ENCODE results near the gene KLK5.
"Not testable (repeated sequence)": the region's sequence is repeated elsewhere in the genome, so short reads cannot be mapped to it uniquely, and the experiment has no call there.

The KLK5 gene

GRCh38 chr19:50896591-50897190, 56.1 kb downstream of the KLK5 start:
- Histone ChIP-seq H3K4me2 (ENCODE audit: low read depth, low read length) (no peak overlapping the region), H3K9ac (ENCODE audit: low read length) (no peak overlapping the region), H3K9me3 (replicated peaks; ENCODE audit: insufficient read depth, low read length) (no peaks in the 10 kb centered on the region), H3K27ac (ENCODE audit: low read length) (no peak overlapping the region), H2AFZ (ENCODE audit: low read length) (no peak overlapping the region), H3K4me1 (ENCODE audit: low read length) (no peaks in the 10 kb centered on the region), H3K27me3 (replicated peaks; ENCODE audit: insufficient read depth, low read length) (peaks cover 34% of the 10 kb centered on the region), H4K20me1 (ENCODE audit: insufficient read depth, low read length) (no peaks in the 10 kb centered on the region), H3K4me3 (ENCODE audit: low read length) (no peak overlapping the region), H3F3A (ENCODE audit: insufficient read depth, low read length) (no peaks in the 10 kb centered on the region), H3K9me2 (replicated peaks; ENCODE audit: insufficient read depth, low read length) (no peaks in the 10 kb centered on the region), H3K79me2 (ENCODE audit: low read length) (no peaks in the 10 kb centered on the region), H3K36me3 (replicated peaks; ENCODE audit: insufficient read depth, low read length) (no peaks in the 10 kb centered on the region)
- TF ChIP-seq EZH2 (optimal IDR thresholded peaks at IDR 0.05; ENCODE audit: low read depth, low read length): no peak
- no peak for TF ChIP-seq CTCF (IDR thresholded peaks at IDR 0.05; ENCODE audit: low read length)
- no peak for TF ChIP-seq EZH2phosphoT487 (IDR thresholded peaks at IDR 0.05; ENCODE audit: low read length)
- DNase-seq: no peak

GRCh38 chr19:50896089-50896590, 56.7 kb downstream of the KLK5 start:
- H3K9me2 ChIP-seq (replicated peaks; ENCODE audit: insufficient read depth, low read length); H3F3A ChIP-seq (ENCODE audit: insufficient read depth, low read length); H3K27ac ChIP-seq (ENCODE audit: low read length); H2AFZ ChIP-seq (ENCODE audit: low read length); H3K79me2 ChIP-seq (ENCODE audit: low read length); H3K9ac ChIP-seq (ENCODE audit: low read length); H3K36me3 ChIP-seq (replicated peaks; ENCODE audit: insufficient read depth, low read length); H3K4me1 ChIP-seq (ENCODE audit: low read length); H3K4me3 ChIP-seq (ENCODE audit: low read length); DNase-seq; H4K20me1 ChIP-seq (ENCODE audit: insufficient read depth, low read length); H3K4me2 ChIP-seq (ENCODE audit: low read depth, low read length); H3K9me3 ChIP-seq (replicated peaks; ENCODE audit: insufficient read depth, low read length): not testable (repeated sequence)
- H3K27me3 ChIP-seq (replicated peaks; ENCODE audit: insufficient read depth, low read length): peaks cover 29% of the 10 kb centered on the region

- peaks cover 22% of the 10 kb centered on the region for H3K27me3 ChIP-seq (replicated peaks; ENCODE audit: insufficient read depth, low read length)
- no peak overlapping the region for H3K27ac ChIP-seq (ENCODE audit: low read length)
Measured at GRCh38 chr19:50894478-50895356, 58.1 kb downstream of the KLK5 start.

More at GRCh38 chr19:50894478-50895356, 58.1 kb downstream of the KLK5 start:
- no peaks in the 10 kb centered on the region for H3F3A ChIP-seq (ENCODE audit: insufficient read depth, low read length)
- DNase-seq: no peak
- TF ChIP-seq CTCF (IDR thresholded peaks at IDR 0.05; ENCODE audit: low read length) (no peak), EZH2 (optimal IDR thresholded peaks at IDR 0.05; ENCODE audit: low read depth, low read length) (no peak), EZH2phosphoT487 (IDR thresholded peaks at IDR 0.05; ENCODE audit: low read length) (no peak)
- H3K9me3 ChIP-seq (replicated peaks; ENCODE audit: insufficient read depth, low read length): no peaks in the 10 kb centered on the region
- no peaks in the 10 kb centered on the region for H3K36me3 ChIP-seq (replicated peaks; ENCODE audit: insufficient read depth, low read length)
- H3K9me2 ChIP-seq (replicated peaks; ENCODE audit: insufficient read depth, low read length): no peaks in the 10 kb centered on the region
- H4K20me1 ChIP-seq (ENCODE audit: insufficient read depth, low read length): no peaks in the 10 kb centered on the region
- H3K9ac ChIP-seq (ENCODE audit: low read length): no peak overlapping the region
- H3K79me2 ChIP-seq (ENCODE audit: low read length): no peaks in the 10 kb centered on the region
- H3K4me2 ChIP-seq (ENCODE audit: low read depth, low read length): no peak overlapping the region
- H3K4me3 ChIP-seq (ENCODE audit: low read length): no peak overlapping the region
- no peaks in the 10 kb centered on the region for H3K4me1 ChIP-seq (ENCODE audit: low read length)
- H2AFZ ChIP-seq (ENCODE audit: low read length): no peak overlapping the region

Data from MM.1S (cell line).